Endothelial cell of umbilical vein (primary cell): ENCODE data around the gene PI4K2B. TPM values are rescaled to one million over a fixed set of nuclear protein-coding genes. Genes with fewer than 3 reads are reported as not detected.

ENCODE experiments used
- BruUV-seq: library from RNA; stranded (reverse); fragments of 400-500 nt; replicated peaks from 2 replicates; lab custom pipeline; 2021; lab: Mats Ljungman, UMichigan
- CTCF ChIA-PET: fragments of 300-600, 350-600 bp; sonication (Branson Sonifier 250); formaldehyde crosslinking; loops from one replicate; lab custom pipeline; 2021; ENCODE audit warnings: antibody characterized with exemption, inconsistent platforms; lab: Charles Lee
- POLR2A ChIA-PET: fragments of 300-600, 350-600 bp; sonication (Branson Sonifier 250); formaldehyde crosslinking; loops from one replicate; lab custom pipeline; 2021; ENCODE audit warnings: antibody characterized with exemption, inconsistent platforms; lab: Charles Lee
- DNase-seq: peaks from one replicate; pipeline ENCODE4 v3.0.0-alpha.2; 2011; ENCODE audit warnings: low read depth, low spot score
- FAIRE-seq: peaks from 2 replicates; lab custom pipeline; 2011; peaks lifted over from hg19 to GRCh38; lab: Jason Lieb, UNC
- H2AFZ ChIP-seq: 2 replicates; pipeline ENCODE4 v1.6.0; 2012; ENCODE audit warnings: low read depth, low read length, control low read depth, inconsistent platforms
- H3K27ac ChIP-seq: 2 replicates; pipeline ENCODE4 v1.5.1; 2011; ENCODE audit warnings: low read depth, mild to moderate bottlenecking, control low read depth, low read length, moderate library complexity; ENCODE audit not compliant: insufficient read depth
- H3K27me3 ChIP-seq, 2 experiments: 2 replicates each; pipeline versions ENCODE4 v1.6.0 to v1.6.1; 2011; ENCODE audit warnings: low read length in 2 of 2, mixed read lengths in 1 of 2; ENCODE audit not compliant: control insufficient read depth in 2 of 2, insufficient read depth in 2 of 2
- H3K36me3 ChIP-seq, 2 experiments: 2 replicates in 1 of 2; 3 replicates in 1 of 2; pipeline ENCODE4 v1.5.1; 2011; ENCODE audit warnings: low read length in 2 of 2, mild to moderate bottlenecking in 1 of 2, moderate library complexity in 1 of 2; ENCODE audit not compliant: control insufficient read depth in 2 of 2, insufficient read depth in 2 of 2; ENCODE audit errors: extremely low read depth in 1 of 2
- H3K4me1 ChIP-seq: 3 replicates; pipeline ENCODE4 v1.5.1; 2011; ENCODE audit warnings: mild to moderate bottlenecking, low read length; ENCODE audit not compliant: control insufficient read depth, insufficient read depth; ENCODE audit errors: extremely low read depth
- H3K4me2 ChIP-seq: 2 replicates; pipeline ENCODE4 v1.6.1; 2011; ENCODE audit warnings: low read length, control low read depth, mixed read lengths; ENCODE audit not compliant: insufficient read depth
- H3K4me3 ChIP-seq, 3 experiments: fragments of 200-600 bp in 1 of 3; sonication (generic), shearing (Covaris generic) in 1 of 3; replicated peaks in 1 of 3; 2 replicates each; pipeline ENCODE4 v1.5.1; 2011 to 2016; ENCODE audit warnings: control low read depth in 3 of 3, low read length in 3 of 3, mild to moderate bottlenecking in 2 of 3, inconsistent platforms in 1 of 3, low read depth in 1 of 3, moderate library complexity in 1 of 3; ENCODE audit not compliant: insufficient read depth in 1 of 3
- H3K79me2 ChIP-seq: 2 replicates; pipeline ENCODE4 v1.6.0; 2012; ENCODE audit warnings: low read length, inconsistent platforms; ENCODE audit not compliant: control insufficient read depth, insufficient read depth
- H3K9ac ChIP-seq: replicated peaks from 2 replicates; pipeline ENCODE3; 2011; ENCODE audit warnings: low read length, control low read depth; ENCODE audit not compliant: insufficient read depth; ENCODE audit errors: extremely low read depth
- H3K9me1 ChIP-seq: replicated peaks from 3 replicates; pipeline ENCODE4 v1.6.0; 2011; ENCODE audit warnings: mild to moderate bottlenecking, low read length; ENCODE audit not compliant: control insufficient read depth, insufficient read depth; ENCODE audit errors: extremely low read depth
- H3K9me3 ChIP-seq: replicated peaks from 2 replicates; pipeline ENCODE4 v1.5.1; 2012; ENCODE audit warnings: low read length, inconsistent platforms; ENCODE audit not compliant: control insufficient read depth, insufficient read depth
- H4K20me1 ChIP-seq: replicated peaks from 2 replicates; pipeline ENCODE3; 2011; ENCODE audit warnings: mild to moderate bottlenecking, low read length; ENCODE audit not compliant: control insufficient read depth, insufficient read depth; ENCODE audit errors: extremely low read depth
- CTCF ChIP-seq, 2 donors: IDR thresholded peaks; 1 replicate in 1 of 2; 2 replicates in 1 of 2; pipeline ENCODE4 v1.5.1; 2011; ENCODE audit warnings: low read length in 2 of 2, mild to moderate bottlenecking in 2 of 2, moderate library complexity in 2 of 2, control low read depth in 1 of 2, inconsistent platforms in 1 of 2, low read depth in 1 of 2; ENCODE audit not compliant: insufficient read depth in 1 of 2; ENCODE audit errors: extremely low read depth in 1 of 2
- EZH2 ChIP-seq: IDR thresholded peaks from 2 replicates; pipeline ENCODE4 v1.6.1; 2012; ENCODE audit warnings: borderline replicate concordance, low read depth, mild to moderate bottlenecking, moderate library complexity, low read length, inconsistent platforms; ENCODE audit not compliant: severe bottlenecking
- FOS ChIP-seq: IDR thresholded peaks from 2 replicates; pipeline ENCODE4 v1.6.1; 2011; ENCODE audit warnings: mild to moderate bottlenecking, low read length, moderate library complexity, borderline replicate concordance; ENCODE audit not compliant: insufficient read depth
- GATA2 ChIP-seq: IDR thresholded peaks from 2 replicates; pipeline ENCODE4 v1.7.0; 2011; ENCODE audit warnings: low read depth, mild to moderate bottlenecking, moderate library complexity, mixed read lengths, low read length; ENCODE audit not compliant: insufficient read length, insufficient read depth
- JUN ChIP-seq: IDR thresholded peaks from 2 replicates; pipeline ENCODE4 v1.6.1; 2011; ENCODE audit warnings: borderline replicate concordance, low read depth; ENCODE audit not compliant: insufficient read length, insufficient read depth
- MAX ChIP-seq: IDR thresholded peaks from 2 replicates; pipeline ENCODE4 v1.6.1; 2011; ENCODE audit not compliant: insufficient read depth, insufficient read length
- MYC ChIP-seq: IDR thresholded peaks from one replicate; pipeline ENCODE4 v1.6.1; 2011; ENCODE audit warnings: mild to moderate bottlenecking, low read depth, low read length
- POLR2A ChIP-seq: IDR thresholded peaks from 2 replicates; pipeline ENCODE4 v1.6.1; 2012; ENCODE audit warnings: low read depth, mild to moderate bottlenecking, control low read depth, low read length
- POLR2AphosphoS5 ChIP-seq: IDR thresholded peaks from 2 replicates; pipeline ENCODE4 v1.6.1; 2012; ENCODE audit warnings: low read depth, mild to moderate bottlenecking, control low read depth, low read length, moderate library complexity; ENCODE audit not compliant: insufficient read depth
- dilution Hi-C: fragments of 300-500 bp; cut with MboI; formaldehyde crosslinking; loops from one replicate; pipeline ENCODE4 v1.15.0; 2019; ENCODE audit warnings: low sequenced_read_pairs; ENCODE audit not compliant: extremely low pct_ligation_motif_present
- intact Hi-C: fragments of 100-400 bp; cut with micrococcal nuclease; formaldehyde crosslinking; loops from one replicate; pipeline ENCODE4 v1.10.0; 2022
- polyA plus RNA-seq, 4 experiments: library from polyadenylated mRNA; depleted of rRNA in 3 of 4; stranded (reverse) in 3 of 4; unstranded in 1 of 4; fragments of >200 nt; gene quantifications; 2 replicates each; pipeline versions ENCODE4 v1.2.1 to v1.2.3, GENCODE V29; 2011 to 2012; ENCODE audit warnings: missing spikeins in 1 of 4
- total RNA-seq: library from RNA; stranded (reverse); gene quantifications from 2 replicates; pipeline ENCODE4 v1.2.3, GENCODE V29; 2021

PI4K2B gene
- total and polyA plus RNA-seq, 2 donors (not counting 3 experiments of a cell fraction or from before 2014, with no cell fraction given), result 3.5 to 19.3 TPM

GRCh38 chr4:25299476-25300203, 65.8 kb downstream of the PI4K2B start:
- peaks cover 4 to 15% of the 10 kb centered on the region in 2 experiments for H3K27me3 ChIP-seq
- DNase-seq (no peak), FAIRE-seq (no peak)
- no peaks in the 10 kb centered on the region for H3K36me3 ChIP-seq
- H3K9me1 ChIP-seq, result no peaks in the 10 kb centered on the region
- BruUV-seq, result no TSS peak
- H3K79me2 ChIP-seq, result no peaks in the 10 kb centered on the region
- no peaks in the 10 kb centered on the region for H3K9me3 ChIP-seq
- H4K20me1 ChIP-seq, result no peaks in the 10 kb centered on the region
- H3K4me1 ChIP-seq, result no peaks in the 10 kb centered on the region
- dilution Hi-C loops (no loop called here), intact Hi-C loops (loop anchor here (2.0 kb wide), 1 partner anchor 19 kb away; no protein-coding TSS in a partner anchor)
- no peak overlapping the region for H2AFZ ChIP-seq
- no peak overlapping the region for H3K4me3 ChIP-seq
- no peak overlapping the region for H3K9ac ChIP-seq
- CTCF ChIA-PET, result interaction anchor here (0.6 to 2.6 kb wide), 4 partner anchors 13 to 155 kb away, joined by 3 to 10 read pairs (median 4); partner anchors contain the start of gene ZCCHC4
- no peak overlapping the region for H3K27ac ChIP-seq
- no peak for TF ChIP-seq EZH2
- TF ChIP-seq MAX, result no peak
- no peak for TF ChIP-seq JUN
- TF ChIP-seq GATA2, result no peak
- TF ChIP-seq POLR2AphosphoS5, result no peak
- TF ChIP-seq CTCF (IDR thresholded peaks at IDR 0.05; ENCODE audit: extremely low read depth in 1 of 2, insufficient read depth in 1 of 2, low read depth in 1 of 2, low read length in 2 of 2), result no peak
- TF ChIP-seq MYC, result no peak
- TF ChIP-seq POLR2A, result no peak
- TF ChIP-seq FOS, result no peak
- H3K4me2 ChIP-seq, result no peak overlapping the region
- POLR2A ChIA-PET, result no interaction called here
